Left hindlimb (tissue), 1 donor: ENCODE results near the gene RANBP9.

ENCODE experiments used
- DNase-seq: peaks from one replicate; pipeline ENCODE4 v3.0.0-alpha.2; 2018

The RANBP9 gene

DNA sequence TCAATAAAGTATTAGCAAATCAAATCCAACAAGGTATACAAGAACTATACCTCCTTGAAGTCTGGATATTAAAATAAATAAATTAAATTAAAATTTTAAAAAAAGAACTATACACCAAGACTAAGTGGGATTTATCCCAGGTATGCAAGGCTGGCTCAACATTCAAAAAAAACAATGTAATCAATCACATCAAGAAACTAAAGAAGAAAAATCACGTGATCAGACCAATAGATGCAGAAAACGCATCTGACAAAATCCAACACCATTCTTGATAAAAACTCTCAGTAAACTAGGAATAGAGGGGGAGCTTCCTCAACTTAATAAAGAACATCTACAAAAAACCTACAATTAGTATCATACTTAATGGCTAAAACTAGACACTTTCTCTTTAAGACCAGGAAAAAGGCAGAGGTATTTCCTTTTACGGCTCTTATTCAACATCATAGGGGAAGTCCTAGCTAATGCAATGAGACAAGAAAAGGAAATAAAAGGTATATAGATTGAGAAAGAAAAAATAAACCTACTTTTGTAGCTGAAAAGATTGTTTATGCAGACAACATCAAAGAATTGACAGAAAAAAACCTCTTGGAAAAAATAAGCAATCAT, 35.0 kb downstream of the RANBP9 start:
- DNase-seq: no peak

DNA sequence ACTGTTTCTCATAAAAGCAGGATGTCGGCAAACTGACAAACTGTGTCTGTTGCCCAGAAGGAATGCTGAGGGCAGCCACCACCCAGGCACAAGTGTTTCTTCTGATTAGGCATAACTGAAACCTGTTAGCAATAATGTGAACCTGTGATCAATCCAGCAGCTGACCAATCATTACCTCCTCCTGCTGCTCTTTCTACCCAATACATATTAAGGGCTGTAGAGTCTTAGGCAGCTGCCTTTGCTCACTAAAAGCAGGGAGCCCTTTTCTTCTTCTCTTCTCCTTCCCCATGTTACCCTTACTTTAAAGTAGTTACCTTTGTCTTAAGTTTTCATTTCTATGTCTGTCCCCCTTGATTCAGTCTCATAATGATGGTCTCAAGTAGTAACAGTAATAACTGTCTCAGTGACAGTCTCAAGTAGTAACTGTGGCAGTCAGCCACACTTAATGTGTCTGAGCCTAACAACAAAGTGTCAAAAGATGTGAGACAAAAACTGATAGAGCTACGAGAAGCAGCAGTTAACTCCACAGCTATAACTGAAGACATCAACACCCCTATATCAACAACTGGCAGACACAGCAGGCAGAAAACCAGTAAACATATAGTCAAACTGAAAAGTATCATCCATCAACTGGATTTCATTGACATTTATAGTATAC, 37.0 kb downstream of the RANBP9 start:
- no peak for DNase-seq

- no peak for DNase-seq
Measured at GRCh38 chr6:13673825-13674444, 37.7 kb downstream of the RANBP9 start.

DNA sequence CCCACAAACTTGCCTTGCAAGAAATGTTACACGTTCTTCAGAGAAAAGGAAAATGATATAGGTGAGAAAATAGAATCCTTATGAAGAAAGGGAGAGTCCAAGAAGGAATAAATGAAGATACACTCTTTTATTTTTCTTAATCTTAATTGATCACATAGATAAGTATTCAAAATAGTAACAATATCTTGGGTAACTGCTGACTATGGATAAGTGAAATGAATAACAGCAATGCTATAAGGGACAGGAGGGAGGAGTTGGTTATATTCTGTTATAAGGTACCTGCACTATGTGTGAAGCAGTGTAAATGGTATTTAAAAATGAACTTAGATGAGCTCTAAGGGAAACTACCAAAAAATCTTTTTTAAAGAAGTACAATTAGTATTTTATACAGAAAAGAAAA, 38.3 kb downstream of the RANBP9 start:
- DNase-seq: no peak

DNA sequence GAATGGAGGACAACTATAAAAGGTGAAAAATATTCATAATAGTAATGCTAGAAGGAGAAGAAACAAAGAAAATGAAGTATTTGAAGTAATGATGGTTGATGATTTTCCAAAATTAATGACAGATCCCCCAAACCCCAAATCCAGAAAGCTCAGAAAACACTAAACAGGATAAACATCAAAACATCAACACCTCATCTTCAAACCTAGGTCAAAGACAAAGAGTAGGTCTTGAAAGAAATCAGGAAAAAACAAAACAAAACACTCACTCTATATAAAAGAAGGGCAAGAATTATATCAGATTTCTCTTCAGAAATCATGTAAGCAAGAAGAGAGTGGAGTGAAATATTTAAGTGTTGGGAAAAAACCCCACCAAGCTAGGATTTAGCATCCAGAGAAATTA, 38.7 kb downstream of the RANBP9 start:
- no peak for DNase-seq

DNA sequence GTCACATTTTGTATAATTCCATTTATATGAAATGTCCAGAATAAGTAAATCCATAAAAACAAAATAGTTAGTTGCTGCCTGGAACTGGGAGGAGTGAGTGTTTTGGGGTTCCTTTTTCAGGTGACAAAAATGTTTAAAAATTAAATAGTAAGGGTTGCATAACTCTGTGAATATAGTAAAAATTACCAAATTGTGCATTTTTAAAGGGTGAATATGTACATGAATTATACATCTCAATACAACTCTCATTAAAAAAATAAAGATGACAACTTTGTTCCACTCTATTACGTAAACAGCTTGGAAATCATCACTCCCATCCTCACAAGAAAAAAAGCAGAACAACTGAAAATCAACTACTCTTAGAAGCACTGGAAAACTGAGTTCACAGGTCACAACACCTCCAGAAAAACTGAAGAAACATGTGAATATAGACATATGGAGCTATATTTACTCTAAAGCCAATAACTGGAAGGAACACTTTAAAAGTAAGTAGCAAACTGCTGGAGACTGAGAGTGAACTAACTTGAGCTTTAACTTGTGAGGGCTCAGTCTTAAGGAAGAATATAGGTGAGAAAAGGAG, 40.0 kb downstream of the RANBP9 start:
- no peak for DNase-seq

GRCh38 chr6:13669476-13669875, 42.2 kb downstream of the RANBP9 start:
- no peak for DNase-seq

- no peak for DNase-seq
Measured at GRCh38 chr6:13668291-13668928, 43.2 kb downstream of the RANBP9 start.

GRCh38 chr6:13667655-13668054, 44.0 kb downstream of the RANBP9 start:
- DNase-seq: no peak

DNA sequence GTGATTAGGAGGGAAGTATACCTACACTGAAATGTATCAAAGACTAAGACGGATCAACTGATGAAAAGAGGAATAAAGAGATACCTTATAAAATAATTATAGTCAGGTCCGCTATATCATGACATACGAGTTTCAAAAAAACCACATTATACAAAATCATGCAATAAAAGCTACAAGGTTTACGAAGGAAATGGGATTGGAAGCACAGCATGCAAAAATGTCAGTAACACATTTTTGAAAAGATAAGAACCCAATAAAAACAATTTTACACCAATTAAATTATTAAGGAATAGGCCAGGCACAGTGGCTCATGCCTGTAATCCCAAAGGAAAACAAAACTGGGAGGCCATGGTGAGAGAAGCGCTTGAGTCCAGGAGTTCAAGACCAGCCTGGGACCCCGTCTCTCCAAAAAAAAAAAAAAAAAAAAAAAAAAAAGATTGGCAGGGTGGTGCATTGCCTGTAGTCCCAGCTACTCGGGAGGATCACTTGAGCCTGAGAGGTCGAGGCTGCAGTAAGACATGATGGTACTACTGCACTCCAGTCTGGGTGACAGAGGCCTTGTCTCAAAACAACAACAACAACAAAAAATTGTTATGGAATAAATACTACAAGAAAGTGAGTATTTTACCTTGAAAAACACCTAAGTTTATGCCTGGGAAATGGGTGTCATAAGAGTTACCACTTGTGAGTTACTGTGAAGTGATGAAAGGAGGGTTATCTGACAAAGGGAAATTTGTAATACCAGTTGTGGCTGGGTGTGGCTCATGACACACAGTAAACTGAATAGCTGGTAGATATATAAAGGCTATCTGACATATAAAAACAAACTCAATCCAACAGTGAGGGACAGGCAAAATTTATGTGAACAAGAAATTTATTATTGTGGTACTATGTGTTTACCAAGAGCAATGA, 45.2 kb downstream of the RANBP9 start:
- no peak for DNase-seq

- DNase-seq: no peak
Measured at GRCh38 chr6:13664703-13665352, 46.8 kb downstream of the RANBP9 start.

DNA sequence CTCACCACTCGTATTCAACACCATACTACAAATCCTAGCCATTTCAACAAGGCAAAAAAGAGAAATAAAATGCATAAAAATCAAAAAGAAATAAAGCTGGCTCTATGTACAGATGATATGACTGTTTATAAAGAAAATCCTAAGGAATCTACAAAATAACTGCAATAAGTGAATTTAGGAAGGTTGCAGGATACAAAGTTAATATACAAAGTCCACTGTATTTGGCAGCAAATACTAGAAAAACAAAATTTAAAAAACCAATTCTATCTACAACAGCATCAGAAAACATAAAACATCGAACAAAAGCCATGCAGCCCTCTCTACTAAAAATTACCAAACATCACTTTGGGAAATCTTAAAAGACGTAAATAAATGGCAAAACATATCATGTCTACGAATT, 47.6 kb downstream of the RANBP9 start:
- no peak for DNase-seq

GRCh38 chr6:13662651-13663334, 48.8 kb downstream of the RANBP9 start:
- DNase-seq: no peak

DNA sequence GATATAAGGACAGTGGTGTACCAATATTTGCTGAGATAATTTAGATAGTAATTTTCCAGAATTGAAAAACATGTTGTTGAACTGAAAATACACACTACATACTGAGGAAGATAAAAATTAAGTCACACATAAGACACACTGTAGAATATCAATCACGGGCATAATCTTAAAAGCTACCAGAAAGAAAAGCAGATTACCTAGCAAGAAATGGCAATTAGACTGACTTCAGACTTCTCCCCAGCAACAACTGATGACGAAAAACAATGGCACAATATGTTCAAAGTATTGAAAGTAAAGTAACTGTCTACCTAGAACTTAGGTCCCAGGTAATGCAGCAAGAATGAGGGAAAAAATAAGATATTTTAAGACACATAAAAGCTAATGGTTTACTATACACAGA, 50.0 kb downstream of the RANBP9 start:
- DNase-seq: no peak

GRCh38 chr6:13660893-13661292, 50.7 kb downstream of the RANBP9 start:
- DNase-seq: no peak

- DNase-seq: no peak
Measured at GRCh38 chr6:13660273-13660672, 51.4 kb downstream of the RANBP9 start.

DNA sequence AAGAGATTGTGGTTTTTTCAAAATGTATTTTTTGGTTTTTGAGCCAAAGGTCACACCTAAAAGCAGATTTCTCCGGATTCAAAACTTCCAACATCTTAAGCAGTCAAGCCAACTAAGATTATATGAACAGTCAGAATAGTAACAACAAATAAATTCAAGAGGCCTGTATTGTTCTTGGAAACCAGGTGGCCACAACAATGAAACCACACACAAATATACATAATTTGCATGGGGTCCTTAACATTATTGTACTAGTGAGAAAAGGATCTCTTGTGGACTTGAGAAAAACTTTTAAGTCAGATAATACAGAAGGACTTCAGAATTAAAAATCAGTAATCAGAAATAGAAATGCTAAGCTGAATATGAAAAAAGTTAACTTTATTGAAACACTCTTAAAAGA, 55.9 kb downstream of the RANBP9 start:
- DNase-seq: no peak

- no peak for DNase-seq
Measured at GRCh38 chr6:13654496-13654895, 57.1 kb downstream of the RANBP9 start.

- DNase-seq: no peak
Measured at GRCh38 chr6:13653296-13653695, 58.3 kb downstream of the RANBP9 start.

GRCh38 chr6:13649393-13649792, 62.2 kb downstream of the RANBP9 start:
- no peak for DNase-seq

- no peak for DNase-seq
Measured at GRCh38 chr6:13648850-13649249, 62.8 kb downstream of the RANBP9 start.
